ENCODE measurements around the gene PROSER2.

DNA sequence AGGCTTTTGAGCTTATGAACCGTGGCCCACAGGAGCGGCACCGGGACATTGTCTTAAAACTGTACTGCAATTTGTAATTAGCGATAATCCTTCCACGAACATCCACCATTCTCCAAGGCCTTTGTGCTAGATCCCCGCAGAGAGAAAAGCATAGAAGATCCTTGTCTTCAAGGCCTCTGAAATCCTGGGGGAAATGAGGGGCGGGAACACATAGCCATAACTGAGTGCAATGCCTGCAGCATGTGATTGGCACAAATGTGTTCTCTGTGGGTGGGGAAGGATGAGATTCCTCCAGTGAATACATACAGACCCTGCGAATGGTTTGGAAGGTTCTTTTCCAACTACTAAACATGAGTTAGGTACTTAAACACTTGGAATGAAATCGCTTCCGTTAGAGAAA lies 25.9 kb upstream of the PROSER2 start:
- TF ChIP-seq, protein P1, sequence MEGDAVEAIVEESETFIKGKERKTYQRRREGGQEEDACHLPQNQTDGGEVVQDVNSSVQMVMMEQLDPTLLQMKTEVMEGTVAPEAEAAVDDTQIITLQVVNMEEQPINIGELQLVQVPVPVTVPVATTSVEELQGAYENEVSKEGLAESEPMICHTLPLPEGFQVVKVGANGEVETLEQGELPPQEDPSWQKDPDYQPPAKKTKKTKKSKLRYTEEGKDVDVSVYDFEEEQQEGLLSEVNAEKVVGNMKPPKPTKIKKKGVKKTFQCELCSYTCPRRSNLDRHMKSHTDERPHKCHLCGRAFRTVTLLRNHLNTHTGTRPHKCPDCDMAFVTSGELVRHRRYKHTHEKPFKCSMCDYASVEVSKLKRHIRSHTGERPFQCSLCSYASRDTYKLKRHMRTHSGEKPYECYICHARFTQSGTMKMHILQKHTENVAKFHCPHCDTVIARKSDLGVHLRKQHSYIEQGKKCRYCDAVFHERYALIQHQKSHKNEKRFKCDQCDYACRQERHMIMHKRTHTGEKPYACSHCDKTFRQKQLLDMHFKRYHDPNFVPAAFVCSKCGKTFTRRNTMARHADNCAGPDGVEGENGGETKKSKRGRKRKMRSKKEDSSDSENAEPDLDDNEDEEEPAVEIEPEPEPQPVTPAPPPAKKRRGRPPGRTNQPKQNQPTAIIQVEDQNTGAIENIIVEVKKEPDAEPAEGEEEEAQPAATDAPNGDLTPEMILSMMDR (IDR thresholded peaks at IDR 0.05), result no peak
- no peak for TF ChIP-seq EZH2 (IDR thresholded peaks at IDR 0.05; ENCODE audit: borderline replicate concordance, insufficient read depth, low read depth, low read length, poor library complexity, severe bottlenecking)
